ENCODE measurements around the gene GSTA5.
"Not testable (repeated sequence)": the region's sequence is repeated elsewhere in the genome, so short reads cannot be mapped to it uniquely, and the experiment has no call there.

The GSTA5 gene

DNA sequence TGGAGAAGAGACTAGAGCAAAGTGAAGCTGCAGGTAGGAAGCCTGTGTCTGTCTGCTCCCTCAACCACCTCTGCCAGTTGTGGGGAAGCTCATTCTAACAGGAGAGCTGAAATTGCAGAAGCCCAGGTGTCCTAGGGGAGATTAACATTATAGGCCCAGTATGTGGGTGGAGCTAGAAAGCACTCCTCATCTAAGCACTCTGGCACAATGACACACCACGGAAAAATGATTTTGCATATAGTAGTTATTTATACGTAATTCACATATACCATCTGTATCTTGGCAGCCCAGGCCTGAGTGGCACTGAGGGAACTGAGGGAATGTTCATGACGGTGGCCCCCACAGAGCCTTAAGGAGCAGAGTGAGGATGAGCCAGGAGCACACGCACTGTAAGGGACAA, 9.7 kb downstream of the GSTA5 start:
- not testable (repeated sequence) for DNase-seq

DNA sequence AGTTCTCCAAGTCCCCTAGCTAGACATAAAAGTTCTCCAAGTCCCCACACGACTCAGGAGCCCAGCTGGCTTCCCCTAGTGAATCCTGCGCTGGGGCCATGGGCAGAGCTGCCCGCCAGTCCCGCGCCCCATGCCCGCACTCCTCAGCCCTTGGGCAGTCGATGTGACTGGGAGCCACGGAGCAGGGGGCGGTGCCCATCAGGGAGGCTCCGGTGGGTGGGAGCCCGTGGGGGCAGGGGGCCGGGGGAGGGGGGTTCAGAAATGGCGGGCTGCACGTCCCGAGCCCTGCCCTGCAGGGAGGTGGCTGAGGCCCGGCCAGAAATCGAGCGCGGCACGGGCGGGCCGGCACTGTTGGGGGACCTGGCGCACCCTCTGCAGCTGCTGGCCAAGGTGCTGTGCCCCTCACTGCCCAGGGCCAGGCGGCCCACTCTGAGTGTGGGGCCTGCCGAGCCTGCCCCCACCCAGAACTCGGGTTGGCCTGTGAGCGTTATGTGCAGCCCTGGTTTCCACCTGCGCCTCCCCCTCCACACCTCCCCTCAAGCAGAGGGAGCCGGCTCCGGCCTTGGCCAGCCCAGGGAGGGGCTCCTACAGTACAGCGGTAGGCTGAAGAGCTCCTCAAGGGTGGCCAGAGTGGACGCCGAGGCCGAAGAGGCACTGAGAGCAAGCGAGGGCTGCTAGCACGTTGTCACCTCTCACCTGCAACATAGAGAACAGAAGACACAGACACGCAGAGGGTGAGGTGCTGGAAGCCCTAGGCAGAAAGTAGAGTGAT, 11.4 kb downstream of the GSTA5 start:
- DNase-seq = no peak

DNA sequence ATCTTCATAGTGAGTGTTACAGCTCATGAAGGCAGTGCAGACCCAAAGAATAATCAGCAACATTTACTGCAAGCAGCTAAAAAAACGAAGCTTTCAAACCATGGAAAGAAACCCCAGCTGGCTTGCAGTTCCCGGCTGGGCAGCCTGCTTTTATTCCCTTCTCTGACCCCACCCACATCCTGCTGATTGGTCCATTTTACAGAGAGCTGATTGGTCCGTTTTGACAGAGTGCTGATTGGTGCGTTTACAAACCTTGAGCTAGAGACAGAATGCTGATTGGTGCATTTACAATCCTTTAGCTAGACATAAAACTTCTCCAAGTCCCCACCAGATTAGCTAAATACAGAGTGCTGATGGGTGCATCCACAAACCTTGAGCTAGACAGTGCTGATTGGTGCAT, 12.0 kb downstream of the GSTA5 start:
- not testable (repeated sequence) for DNase-seq

DNA sequence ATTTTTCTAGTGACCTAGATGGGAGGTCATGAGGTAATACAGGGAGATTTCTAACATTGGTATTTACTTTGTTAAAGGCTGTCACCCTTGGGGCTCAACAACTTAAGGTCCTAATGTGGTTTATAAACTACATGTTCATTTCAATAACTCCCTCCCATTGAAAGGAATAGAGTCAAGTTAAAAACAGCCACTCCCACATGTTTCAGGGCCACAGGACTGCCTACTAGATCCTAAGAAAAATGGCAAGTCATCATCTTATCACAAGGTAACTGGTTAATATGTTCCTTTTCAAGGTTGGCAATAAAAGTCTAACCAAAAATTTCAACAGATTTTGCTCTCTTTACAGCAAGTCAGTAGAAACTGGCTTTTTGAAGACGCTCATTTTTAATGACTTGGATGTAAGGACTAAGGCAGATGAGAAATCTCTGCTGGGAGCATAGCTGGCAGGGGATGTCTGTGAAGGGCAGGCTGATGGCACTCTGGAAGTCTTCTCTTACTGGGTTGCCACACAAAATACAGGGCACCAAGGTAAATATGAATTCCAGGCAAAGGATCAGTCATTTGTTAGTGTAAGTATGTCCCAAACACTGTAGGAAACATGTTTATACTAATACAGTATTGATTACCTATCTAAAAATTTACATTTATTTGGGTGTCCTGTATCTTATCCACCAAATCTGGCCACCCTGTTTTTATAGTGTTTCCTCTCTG, 13.4 kb downstream of the GSTA5 start:
- DNase-seq = not testable (repeated sequence)

DNA sequence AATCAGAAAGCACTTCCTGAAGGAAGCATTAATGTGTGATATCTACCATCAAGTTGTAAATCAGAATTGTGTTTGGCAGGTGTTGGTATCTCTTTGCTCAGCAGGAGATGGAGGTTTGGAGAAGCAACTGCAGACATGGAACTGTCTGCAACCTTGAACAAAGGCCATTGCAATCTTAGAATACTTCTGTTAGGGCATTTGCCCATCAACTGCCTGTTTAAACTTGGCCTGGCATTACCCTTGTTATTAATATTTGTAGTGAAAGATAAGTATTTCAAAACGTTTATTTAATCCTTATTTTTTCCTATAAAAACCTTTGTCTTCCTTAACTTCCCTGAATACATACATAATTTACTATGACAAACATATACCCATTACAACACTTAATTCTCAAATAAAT, 14.1 kb downstream of the GSTA5 start:
- DNase-seq = no peak

DNA sequence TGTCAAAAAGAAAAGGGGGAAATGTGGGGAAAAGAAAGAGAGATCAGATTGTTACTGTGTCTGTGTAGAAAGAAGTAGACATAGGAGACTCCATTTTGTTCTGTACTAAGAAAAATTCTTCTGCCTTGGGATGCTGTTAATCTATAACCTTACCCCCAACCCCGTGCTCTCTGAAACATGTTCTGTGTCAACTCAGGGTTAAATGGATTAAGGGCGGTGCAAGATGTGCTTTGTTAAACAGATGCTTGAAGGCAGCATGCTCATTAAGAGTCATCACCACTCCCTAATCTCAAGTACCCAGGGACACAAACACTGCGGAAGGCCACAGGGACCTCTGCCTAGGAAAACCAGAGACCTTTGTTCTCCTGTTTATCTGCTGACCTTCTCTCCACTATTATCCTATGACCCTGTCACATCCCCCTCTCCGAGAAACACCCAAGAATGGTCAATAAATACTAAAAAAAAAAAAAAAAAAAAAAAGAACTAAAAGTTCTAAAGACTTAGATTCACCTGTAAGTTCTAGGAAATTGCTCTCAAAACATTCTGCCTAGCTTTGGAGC, 14.6 kb downstream of the GSTA5 start:
- not testable (repeated sequence) for DNase-seq

DNA sequence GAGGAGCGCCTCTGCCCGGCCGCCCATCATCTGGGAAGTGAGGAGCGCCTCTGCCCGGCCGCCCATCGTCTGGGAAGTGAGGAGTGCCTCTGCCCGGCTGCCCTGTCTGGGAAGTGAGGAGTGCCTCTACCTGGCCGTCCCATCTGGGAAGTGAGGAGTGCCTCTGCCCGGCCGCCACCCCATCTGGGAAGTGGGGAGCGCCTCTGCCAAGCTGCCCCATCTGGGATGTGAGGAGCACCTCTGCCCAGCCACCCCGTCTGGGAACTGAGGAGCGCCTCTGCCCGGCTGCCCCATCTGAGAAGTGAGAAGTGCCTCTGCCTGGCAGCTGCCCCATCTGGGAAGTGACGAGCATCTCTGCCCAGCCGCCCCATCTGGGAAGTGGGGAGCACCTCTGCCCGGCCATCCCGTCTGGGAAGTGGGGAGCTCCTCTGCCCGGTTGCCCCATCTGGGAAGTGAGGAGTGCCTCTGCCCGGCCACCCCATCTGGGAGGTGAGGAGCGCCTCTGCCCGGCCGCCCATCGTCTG, 15.3 kb downstream of the GSTA5 start:
- DNase-seq = not testable (repeated sequence)

DNA sequence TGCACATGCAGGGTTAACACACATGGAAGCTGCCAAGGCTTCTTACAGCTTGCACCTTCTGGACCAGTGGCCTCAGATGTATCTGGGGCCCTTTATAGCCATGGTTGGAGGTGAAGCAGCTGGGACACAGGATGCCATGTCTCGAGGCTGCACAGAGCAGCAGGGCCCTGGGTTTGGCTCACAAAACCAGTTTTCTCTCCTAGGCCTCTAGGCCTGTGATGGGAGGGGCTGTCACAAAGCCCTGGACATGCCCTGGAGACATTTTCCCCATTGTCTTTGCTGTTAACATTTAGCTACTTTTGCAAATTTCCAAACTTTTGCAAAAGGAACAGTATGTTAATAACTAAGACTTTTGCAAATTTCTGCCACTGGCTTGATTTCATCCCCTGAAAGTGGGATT, 18.8 kb downstream of the GSTA5 start:
- no peak for DNase-seq

DNA sequence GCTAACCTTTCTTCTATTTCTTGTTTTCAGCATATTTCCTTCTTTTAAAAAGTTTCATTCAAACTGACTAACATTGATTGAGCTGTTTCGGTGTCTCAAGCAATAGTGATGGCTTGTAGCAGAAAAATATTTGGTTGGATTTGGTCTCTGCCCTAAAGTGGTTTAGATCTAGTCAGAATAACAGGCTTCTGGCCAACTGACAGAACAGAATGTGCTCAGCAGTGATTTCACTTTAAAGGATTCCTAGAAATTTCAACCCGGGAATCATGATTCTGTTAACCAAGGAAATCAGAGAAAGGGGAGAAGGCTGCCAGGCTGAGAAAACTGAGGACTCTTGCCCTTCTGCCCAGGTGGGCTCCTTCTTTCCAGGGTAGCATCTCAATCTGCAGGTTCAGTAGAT, 20.4 kb downstream of the GSTA5 start:
- DNase-seq = no peak

DNA sequence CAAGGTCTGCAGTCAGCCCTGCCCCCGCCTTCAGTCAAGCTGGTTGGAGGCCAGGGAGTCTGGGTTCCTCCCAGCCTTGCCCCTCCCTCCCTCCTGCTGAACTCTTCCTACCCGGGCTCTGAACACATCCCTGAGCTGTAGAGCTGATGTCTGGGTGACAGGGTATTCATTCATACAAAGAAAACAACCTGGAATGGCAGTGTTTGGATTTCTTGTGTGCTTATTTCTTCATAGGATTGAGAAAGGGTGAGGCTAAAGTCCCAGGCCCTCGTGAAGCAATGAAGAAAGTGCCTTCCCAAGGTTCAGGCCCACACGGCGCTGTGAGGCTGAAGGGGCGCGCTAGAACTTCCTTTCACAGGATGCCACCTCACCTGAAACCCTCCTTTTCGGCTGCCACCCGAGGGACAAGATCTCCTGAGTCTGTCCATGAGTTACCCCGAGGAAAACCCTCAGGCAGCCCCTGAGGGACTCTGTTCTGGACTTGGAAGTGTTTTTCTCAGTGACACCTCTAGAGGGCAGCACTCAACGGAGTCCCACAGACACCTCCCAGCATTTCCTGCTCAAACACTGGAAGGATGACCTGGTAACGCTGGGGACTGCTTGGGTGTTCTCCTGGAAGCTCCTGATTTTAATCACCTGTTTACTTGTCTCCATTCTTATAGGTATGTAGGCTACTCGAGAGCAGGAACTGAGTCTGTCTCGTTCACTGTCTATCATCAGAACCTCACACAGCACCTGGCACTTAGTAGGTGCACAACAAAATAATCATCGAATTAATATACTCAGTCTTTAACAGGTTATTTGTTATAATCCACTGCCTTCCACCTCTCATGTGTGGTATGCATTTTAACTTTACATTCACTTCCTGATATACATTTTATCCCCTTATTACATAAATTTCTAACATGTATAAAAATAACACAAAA, 25.2 kb downstream of the GSTA5 start:
- DNase-seq = peak; percentile 50

DNA sequence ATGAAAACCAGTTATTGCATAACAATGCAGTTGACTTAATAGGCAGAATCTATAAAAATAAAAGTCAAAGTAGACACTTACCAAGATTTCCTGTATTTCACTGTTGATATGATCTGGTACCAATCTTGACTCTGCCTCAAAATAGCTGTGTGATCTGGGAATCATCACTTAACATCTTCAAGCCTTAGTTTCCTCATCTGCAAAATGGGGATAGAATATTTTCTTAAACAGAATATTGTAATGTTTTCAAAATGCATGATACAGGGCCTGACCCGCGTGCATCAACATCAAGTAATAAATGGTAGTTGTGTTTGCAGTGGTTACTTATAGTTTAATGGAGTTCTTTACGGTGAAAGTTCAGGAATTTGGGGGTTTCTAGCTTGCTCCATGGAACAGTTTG, 26.1 kb downstream of the GSTA5 start:
- DNase-seq = not testable (repeated sequence)

DNA sequence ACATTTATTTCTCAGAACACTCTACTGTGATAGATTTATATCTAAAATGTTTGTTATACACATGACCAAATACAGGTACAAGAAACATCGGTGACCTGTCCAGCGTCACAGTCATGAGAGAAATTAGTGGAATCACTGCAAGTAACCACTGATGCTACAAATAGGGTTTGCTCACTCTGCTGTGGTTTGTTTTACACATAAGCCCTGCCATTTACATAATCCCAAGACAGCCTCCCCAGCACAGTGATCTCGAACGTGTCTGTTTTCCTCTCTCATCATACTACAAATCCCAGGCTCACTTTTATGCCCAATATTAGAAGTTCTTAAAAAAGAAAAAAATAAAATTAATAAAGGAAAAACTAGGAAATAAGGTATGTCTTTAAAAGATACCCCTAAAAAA, 30.8 kb downstream of the GSTA5 start:
- not testable (repeated sequence) for DNase-seq

DNA sequence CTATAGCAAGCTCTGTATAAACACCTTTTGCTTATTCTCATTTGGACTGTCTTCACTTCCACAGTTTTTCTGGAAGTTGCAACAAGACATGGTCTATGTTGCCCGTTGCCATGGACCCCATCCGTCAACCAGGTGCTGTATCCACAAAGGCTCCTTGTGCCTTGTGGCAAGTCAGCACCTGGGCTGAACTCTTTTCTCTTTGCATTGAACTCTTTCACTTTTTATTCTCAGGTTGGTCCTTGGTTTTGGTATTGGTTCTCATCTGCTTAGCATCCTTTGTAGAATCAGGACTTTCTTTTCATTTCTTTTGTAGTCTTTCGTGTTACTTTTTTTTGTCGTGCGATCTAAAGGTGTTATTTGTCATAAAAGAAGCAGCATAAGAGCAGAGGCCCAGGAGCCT, 32.0 kb downstream of the GSTA5 start:
- DNase-seq = no peak

DNA sequence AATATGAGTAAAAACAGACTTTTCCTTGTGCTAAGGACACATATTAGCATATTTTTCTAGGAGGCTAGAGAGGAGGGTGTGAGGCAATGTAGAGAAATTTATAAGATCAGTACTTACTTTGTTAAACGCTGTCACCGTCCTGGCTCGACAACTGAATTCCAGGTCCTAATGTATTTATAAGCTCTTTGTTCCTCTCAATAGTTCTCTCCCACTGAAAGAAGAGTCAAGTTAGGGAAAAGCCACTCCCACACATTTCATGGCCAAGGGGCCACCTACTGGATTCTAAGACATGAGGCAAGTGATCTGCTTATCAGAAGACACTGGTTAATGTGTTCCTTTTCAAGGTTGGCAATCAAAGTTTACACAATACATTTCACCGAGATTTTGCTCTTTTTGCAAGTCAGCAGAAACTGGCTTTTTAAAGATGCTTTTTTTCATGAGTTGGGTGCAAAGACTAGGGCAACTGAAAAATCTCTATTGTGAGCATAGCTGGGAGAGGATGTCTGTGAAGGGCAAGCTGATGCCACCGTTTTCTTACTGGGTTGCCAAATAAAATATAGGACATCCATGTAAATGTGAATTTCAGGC, 36.9 kb downstream of the GSTA5 start, which contains the start of gene GSTA1:
TSS of gene GSTA1 (minus strand) at position 149 of the 588 bp plus-strand sequence. CDS start 4,549 bp downstream, outside the sequence.
- not testable (repeated sequence) for DNase-seq

DNA sequence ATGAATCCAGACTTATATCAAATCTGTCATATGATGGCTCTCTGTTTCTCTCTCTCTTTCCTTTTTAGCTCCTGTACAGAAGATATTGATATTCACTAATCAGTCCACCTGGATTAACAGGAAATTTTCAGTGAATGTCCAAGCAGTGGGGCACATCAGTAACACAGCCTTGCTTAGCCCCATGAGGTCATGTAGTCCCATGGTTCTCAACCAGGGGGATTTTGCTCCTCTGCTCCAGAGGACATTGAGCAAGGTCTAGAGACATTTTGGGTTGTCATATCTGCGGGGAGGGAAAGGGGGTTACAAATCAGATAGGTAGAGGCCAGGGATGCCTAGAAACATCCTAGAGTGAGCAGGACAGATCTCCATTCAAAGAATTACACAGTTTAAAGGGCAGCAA, 37.8 kb downstream of the GSTA5 start:
- no peak for DNase-seq

DNA sequence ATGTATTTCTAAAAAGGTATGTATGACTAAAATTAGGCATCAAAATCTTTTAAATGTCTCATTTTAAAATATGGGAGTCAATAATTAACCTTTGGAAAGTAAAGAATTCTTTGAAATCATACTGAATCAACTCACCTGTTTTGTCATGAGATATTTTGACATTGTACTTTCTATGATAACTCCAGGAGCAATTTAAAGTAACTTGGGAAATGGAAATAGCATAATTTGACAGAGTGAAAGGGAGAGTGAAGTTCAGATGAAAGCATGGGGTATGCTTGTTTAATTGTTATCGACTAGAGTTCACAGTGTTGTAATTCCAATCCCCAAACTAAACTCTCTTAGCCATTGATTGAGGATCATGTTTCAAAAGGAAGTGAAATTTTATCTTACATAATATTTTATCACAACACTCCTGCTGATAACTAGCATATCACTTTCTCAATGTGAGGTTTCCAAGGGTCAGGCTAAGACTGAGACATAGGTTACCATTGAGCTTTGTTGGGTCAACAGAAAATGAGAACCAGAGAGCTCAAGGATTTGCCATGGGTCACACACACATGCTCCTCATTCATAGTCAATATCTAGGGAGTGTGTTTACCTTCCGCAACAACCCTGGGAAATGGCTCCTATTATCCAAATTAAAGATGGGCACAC, 39.3 kb downstream of the GSTA5 start:
- no peak for DNase-seq

DNA sequence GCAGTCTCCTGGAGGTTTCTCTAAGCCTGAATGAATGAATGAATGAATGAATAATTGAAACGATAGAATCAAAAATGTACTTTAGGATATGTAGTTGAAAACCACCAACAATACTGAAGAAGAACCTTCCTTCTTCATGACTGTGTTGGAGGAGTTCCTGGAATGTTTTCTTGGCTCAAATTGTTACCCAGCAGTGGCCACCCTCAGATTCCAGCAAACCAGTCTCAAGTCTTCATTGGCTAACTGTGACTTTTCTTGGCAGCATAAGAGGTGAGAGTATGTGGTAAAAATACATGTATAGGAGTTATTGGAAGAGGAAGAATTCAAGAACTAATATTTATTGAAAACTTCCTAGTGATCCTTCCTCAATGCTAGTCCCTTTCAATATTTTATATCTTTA, 41.3 kb downstream of the GSTA5 start:
- DNase-seq = not testable (repeated sequence)

DNA sequence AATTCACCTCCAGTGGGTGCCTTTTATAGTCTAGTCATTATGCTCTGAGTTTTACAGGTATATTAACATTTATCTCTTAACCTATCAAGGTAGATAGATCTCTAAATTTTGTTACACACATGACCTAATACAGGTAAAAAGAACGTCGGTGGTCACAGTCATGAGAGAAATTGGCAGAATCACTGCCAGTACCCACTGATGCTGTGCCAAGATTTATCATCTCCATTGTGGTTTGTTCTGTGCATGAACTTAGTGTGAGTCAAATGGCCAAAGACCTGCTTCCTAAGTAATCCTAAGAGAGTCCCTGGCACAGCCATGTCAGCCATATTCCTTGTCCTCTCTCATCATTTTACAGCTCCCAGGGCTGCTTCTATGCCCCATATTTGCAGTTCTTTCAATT, 46.2 kb downstream of the GSTA5 start:
- not testable (repeated sequence) for DNase-seq

DNA sequence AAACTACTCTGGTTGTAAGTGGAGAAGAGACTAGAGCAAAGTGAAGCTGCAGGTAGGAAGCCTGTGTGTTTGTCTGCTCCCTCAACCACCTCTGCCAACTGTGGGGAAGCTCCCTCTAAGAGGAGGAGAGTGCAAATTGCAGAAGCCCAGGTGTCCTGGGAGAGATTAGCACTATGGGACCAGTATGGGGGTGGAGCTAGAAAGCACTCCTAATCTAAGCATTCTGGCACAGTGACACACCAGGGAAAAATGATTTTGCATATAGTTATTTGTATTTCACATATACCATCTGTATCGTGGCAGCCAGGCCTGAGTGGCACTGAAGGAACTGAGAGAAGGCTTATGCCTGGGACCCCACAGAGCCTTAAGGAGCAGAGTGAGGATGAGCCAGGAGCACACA, 49.8 kb downstream of the GSTA5 start:
- DNase-seq = no peak

DNA sequence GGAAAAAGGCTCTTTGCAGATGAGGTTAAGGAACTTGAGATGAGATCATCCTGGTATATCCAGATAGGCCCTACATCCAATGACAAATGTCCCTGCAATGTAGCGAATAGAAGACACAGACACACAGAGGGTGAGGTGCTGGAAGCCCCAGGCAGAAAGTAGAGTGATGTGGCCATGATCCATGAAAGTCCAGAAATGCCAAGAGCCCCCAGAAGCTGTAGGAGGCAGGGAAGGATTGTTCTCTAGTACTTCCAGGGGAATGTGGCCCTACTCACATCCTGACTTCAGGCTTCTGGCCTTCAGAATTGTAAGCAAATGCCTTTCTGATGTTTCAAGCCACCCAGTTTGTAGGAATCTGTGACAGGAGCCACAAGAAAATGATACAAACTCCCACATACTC, 51.0 kb downstream of the GSTA5 start:
- DNase-seq = not testable (repeated sequence)

DNA sequence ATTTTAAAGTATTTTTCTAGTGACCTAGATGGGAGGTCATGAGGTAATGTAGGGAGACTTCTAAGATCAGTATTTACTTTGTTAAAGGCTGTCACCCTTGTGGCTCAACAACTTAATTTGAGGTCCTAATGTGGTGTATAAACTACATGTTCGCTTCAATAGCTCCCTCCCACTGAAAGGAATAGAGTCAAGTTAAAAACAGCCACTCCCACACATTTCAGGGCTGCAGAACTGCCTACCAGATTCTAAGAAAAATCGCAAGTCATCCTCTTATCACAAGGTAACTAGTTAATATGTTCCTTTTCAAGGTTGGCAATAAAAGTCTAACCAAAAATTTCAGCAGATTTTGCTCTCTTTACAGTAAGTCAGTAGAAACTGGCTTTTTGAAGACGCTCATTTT, 52.1 kb downstream of the GSTA5 start:
- no peak for DNase-seq

DNA sequence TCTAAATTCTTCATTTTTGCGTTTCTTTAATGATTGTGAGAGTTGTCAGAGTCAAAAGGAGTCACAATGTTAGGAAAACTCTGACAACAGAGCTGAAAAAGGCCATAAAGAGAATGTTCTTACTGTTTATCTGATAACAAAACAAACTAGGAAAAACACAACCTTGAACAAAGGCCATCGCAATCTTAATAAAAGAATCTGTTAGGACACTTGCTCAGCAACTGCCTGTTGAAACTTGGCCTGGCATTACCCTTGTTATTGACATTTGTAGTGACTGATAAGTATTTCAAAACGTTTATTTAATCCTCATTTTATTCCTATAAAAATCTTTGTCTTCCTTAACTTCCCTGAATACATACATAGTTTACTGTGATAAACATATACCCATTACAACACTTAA, 52.7 kb downstream of the GSTA5 start:
- no peak for DNase-seq
